NCI-H774 (cell line): ENCODE data around the gene TMEM86B.

Experiments used
- DNase-seq: peaks from one replicate; lab custom pipeline; 2025; lab: John Stamatoyannopoulos, UW

The TMEM86B gene

DNA sequence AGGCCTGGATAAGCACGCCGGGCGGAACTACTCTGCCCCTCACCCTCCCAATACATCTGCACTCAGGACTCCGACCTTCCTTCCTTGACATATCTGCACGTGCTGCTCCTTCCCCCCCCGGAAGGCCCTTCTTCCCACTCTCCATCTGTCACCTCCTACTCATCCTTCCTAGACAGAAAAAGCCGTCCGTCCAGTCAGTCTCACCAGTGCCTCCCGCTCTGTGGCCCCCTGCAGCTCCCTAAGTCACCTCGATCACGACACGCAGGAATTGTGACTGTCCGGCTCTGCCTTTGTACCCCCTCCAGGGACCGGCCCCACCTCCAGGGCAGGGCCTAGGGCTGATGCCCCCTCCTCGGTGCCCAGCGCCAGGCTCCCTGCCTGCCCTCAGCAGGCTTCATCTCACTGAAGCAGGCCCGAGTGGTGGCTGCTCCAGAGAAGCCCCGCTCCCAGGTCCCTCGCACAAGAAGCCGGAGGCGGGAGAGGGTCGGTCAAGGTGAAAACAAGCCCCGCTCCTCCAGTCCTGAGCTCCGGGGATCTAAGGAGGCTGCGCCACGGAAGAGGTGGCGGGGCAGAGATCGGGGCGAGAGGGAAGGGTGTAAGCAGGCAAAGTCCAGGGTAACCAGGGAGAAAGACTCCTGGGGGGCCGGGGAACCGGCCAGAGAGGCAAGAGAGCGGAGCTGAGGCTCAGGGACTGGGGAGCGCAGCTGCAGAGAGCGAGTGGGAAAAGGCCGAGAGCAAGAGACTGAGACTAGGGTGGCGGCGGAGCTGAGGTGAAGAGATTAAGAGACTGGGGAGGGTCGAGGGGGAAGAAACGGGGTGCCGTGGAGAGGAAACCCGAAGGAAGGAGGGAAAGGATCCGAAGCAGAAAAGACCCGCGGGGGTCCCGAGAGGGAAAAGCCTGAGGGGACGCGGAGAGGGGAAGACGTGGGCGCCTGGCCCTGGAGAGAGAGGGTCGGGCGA lies 29.2 kb upstream of the TMEM86B start:
- DNase-seq, result no peak

DNA sequence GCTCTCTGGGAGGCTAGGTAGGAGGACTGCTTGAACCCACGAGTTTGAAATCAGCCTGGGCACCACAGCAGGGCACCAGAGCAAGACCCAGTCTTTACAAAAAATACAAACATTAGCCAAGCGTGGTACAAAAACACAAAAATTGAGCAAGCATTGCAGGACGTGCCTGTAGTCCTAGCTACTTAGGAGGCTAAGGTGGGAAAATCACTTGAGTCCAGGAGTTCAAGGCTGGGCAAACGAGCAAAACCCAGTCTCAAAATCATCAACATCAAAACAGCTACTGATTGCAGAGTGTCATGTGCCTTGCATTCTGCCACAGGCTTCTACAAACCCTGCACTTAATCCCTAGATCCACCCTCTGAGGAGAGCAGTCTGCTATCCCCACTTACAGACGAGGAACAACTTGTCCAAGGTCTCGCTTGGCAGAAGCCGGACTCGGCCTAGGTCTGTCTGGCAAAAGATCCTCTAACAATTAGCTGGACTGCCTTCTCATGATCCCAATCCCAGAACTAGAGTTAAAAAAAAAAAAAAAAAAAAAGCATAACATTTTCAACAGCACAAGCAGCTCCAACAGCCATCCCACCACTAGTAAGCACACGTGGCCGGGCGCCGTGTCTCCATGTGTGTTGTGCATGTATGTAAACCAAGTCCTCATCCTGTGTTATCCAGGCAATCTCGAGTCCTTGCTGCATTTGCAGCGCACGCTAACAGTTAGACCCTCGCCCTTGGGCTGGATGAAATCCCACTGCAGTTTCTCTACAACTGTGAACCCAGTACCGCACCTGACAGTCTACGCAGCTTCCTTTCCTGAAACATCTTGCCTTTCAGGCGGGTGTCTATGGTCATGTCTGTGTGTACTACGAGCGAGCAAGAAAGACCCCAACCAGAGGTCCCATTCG lies 28.2 kb upstream of the TMEM86B start:
- DNase-seq, result no peak

DNA sequence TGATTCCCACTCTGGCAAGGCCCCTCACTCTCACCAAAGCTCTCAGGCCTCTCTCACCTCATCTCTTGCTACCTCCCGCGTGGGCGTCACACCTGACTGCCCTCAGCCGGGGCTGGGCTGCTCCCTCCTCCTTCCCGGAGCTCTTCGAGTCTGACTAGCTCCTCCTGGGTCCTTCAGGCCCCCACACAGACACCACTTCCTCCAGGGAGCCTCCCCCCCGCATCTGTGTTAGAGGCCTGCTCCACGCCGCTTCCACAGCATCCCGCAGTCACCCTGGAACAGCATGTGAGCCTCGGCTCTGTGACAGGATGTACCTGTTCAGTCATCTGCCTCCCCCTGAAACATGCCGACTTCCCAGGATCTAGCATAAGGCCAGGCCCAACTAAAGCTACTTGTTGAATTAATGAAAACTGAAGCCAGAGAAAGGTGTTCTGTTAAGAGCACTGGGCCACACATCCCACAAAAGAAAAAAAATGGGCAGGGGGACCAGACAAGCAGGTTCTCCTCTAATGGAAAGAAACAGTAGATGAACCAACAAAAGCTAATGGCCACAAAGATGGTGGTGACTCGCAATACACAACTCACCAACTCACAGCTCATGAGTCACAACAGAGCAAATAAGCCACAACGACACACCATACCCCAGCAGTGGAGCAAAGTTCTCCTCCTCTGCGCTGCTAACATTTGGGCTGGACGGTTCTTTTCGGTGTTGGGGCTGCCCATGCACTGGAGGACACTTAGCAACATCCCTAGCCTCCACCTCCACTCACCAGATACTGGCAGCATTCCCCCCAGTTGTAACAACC lies 27.3 kb upstream of the TMEM86B start:
- no peak for DNase-seq

DNA sequence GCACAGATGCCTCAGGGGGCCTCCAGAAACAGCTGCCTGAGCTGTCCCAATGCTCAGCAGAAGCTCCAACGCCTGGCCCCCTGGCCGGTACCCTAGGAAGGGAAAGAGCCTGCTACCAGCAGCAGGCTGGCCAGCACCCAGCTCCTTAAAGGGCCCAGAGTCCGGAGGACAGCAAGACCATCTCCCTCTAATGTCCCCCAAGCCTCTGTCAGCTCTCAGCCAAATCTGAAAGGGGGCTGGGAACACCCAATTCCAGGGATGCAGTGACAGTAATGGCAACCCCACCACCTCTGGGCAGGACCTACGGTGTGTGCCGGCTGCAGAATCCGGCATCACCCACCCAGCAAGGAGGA lies 26.0 kb upstream of the TMEM86B start:
- no peak for DNase-seq

GRCh38 chr19:55253842-55254624 lies 25.5 kb upstream of the TMEM86B start:
- DNase-seq, result peak; percentile 75

GRCh38 chr19:55252760-55253663 lies 24.4 kb upstream of the TMEM86B start:
- no peak for DNase-seq

- no peak for DNase-seq
Observed at GRCh38 chr19:55251341-55252081, 22.9 kb upstream of the TMEM86B start.

- DNase-seq, result no peak
Observed at GRCh38 chr19:55250262-55251036, 21.9 kb upstream of the TMEM86B start.

- no peak for DNase-seq
Observed at GRCh38 chr19:55249841-55250240, 21.3 kb upstream of the TMEM86B start.

DNA sequence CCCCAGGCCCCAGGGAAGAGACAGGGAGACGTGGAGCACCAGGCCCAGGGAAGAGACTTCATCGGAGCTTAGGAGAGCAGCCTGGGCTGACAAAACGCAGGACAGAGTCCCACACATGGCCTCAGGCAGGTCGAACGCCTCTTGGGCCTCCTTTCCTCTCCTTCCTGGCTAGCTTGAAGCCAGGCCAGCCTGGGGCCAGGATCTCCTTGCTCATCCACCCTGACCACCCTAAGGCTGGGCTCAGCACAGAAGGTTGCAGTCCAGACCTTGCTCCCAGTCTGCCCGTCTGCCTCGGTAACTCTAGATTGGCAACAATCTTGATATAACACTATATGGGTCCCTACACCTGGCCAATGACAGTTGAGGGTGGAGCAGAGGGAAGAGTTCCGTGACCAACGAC lies 20.1 kb upstream of the TMEM86B start:
- DNase-seq, result no peak

DNA sequence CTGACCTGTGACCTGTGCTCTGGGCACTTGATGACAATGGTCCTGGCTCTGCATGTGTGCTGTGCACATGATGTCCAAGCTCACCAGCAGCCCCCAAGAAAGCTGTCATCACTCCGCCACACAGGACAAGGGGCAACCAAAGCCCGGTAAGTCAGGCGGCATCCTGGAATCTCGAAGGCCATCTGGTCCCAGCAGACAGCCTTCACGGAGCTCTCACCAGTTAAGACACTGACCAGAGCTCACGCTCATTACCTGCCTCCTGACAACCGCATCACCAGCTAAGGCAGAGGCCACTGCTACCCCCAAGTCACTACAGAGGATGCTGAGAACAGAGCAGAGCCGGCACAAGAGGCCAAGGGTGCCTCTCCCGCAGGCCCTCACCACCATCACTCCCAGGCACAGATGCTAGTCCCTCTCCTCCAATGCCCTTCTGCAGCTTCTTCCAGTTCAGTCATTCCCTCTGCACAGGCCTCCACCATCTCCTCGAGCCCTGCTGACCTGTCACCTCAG lies 19.7 kb upstream of the TMEM86B start:
- DNase-seq, result no peak

DNA sequence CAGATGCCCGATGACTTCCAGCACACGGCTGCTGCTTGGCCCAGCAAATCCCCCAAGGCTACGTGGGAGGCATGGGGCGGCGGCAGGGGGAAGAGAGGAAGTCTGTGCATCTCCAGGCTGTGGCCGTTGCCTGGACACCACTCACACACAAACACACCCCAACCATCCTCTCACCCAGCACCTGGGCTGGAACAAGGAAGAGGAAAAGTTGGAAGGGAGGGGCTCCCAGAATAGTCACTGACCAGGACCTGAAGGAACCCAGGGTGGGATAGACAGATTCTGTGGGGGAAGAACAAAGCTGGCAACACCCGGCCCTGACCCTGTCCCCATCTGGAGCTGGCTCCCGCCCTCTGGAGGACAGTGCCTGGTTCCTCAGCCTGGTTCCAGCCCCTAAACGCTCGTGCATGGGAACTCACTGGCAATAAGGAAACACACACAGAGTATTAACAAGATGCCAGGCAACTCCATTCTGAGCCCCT lies 19.1 kb upstream of the TMEM86B start:
- DNase-seq, result no peak

- no peak for DNase-seq
Observed at GRCh38 chr19:55246462-55247451, 18.2 kb upstream of the TMEM86B start.

- no peak for DNase-seq
Observed at GRCh38 chr19:55245236-55245904, 16.8 kb upstream of the TMEM86B start.

- no peak for DNase-seq
Observed at GRCh38 chr19:55244004-55244680, 15.6 kb upstream of the TMEM86B start.

DNA sequence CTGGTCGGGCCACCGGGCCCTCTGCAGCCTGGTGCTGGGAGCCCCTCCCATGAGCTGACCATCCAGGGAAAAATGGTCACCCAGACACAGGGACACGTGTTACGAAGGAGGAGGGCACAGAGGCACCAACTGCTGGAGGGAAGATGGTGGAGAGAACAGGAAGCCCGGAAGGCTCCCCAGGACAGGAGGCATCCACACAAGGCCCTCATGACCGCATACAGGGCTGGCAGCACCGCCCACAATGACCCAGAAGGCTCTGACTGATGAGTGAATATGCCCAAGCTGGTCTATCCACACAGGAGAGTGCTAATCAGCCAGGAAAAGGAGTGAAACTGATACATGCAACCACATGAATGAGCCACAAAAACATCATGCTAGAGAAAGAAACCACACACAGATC lies 14.0 kb upstream of the TMEM86B start:
- no peak for DNase-seq
